ENCODE measurements around the gene SHROOM3. TPM values are rescaled to one million over a fixed set of nuclear protein-coding genes. Genes with fewer than 3 reads are reported as not detected.
A peak's percentile ranks its signal among the peaks of the same experiment; 100 is the strongest.

Gene SHROOM3
- total RNA-seq, 2 donors from 2014 or later: 18.1 to 21.8 TPM

- no peak overlapping the region for H3K4me3 Mint-ChIP-seq
- no peaks in the 10 kb centered on the region for H3K9me3 Mint-ChIP-seq
- Histone ChIP-seq H3K27me3 (ENCODE audit: control insufficient read depth, insufficient read depth, low read length, poor library complexity, severe bottlenecking) (no peaks in the 10 kb centered on the region), H3K9ac (ENCODE audit: extremely low read depth, low read length, poor library complexity, severe bottlenecking) (no peak overlapping the region), H3K27ac (ENCODE audit: low read depth, low read length) (peak overlapping the region; percentile 93), H3K9me3 (ENCODE audit: control insufficient read depth, low read length) (no peaks in the 10 kb centered on the region), H3K4me1 (ENCODE audit: control insufficient read depth, insufficient read depth, low read length) (peaks cover 5% of the 10 kb centered on the region), H3K36me3 (ENCODE audit: control insufficient read depth, insufficient read depth, low read length) (no peaks in the 10 kb centered on the region), H3K4me3 (ENCODE audit: low read length) (no peak overlapping the region)
- peaks cover 1% of the 10 kb centered on the region for H3K27me3 Mint-ChIP-seq (ENCODE audit: insufficient read depth)
- TF ChIP-seq CTCF (conservative IDR thresholded peaks at IDR 0.05): no peak
- H3K4me1 Mint-ChIP-seq: peaks cover 28% of the 10 kb centered on the region
- peak overlapping the region; percentile 11 for H3K27ac Mint-ChIP-seq
- H3K36me3 Mint-ChIP-seq (ENCODE audit: low read depth): no peaks in the 10 kb centered on the region
- DNase-seq: peak; percentile 72
- 24 to 52% methylated on average over 6 to 9 of the region's 9 CpGs for WGBS, 2 experiments (ENCODE audit: insufficient coverage in 1 of 2, insufficient read length in 1 of 2)
Measured at GRCh38 chr4:76624241-76624681, 189.2 kb downstream of the SHROOM3 start.

- Mint-ChIP-seq H3K9me3 (no peaks in the 10 kb centered on the region), H3K36me3 (ENCODE audit: low read depth) (no peaks in the 10 kb centered on the region), H3K27ac (no peak overlapping the region), H3K4me3 (no peak overlapping the region), H3K4me1 (peaks cover 28% of the 10 kb centered on the region), H3K27me3 (ENCODE audit: insufficient read depth) (peaks cover 8% of the 10 kb centered on the region)
- Histone ChIP-seq H3K27ac (ENCODE audit: low read depth, low read length) (peak overlapping the region; percentile 93), H3K4me1 (ENCODE audit: control insufficient read depth, insufficient read depth, low read length) (peaks cover 5% of the 10 kb centered on the region), H3K27me3 (ENCODE audit: control insufficient read depth, insufficient read depth, low read length, poor library complexity, severe bottlenecking) (no peaks in the 10 kb centered on the region), H3K4me3 (ENCODE audit: low read length) (no peak overlapping the region), H3K9me3 (ENCODE audit: control insufficient read depth, low read length) (no peaks in the 10 kb centered on the region), H3K36me3 (ENCODE audit: control insufficient read depth, insufficient read depth, low read length) (no peaks in the 10 kb centered on the region), H3K9ac (ENCODE audit: extremely low read depth, low read length, poor library complexity, severe bottlenecking) (no peak overlapping the region)
- no peak for TF ChIP-seq CTCF (conservative IDR thresholded peaks at IDR 0.05)
- 89 to 96% methylated on average over 2 to 3 of the region's 3 CpGs for WGBS, 2 experiments (ENCODE audit: insufficient coverage in 1 of 2, insufficient read length in 1 of 2)
- no peak for DNase-seq
Measured at GRCh38 chr4:76624931-76625715, 190.1 kb downstream of the SHROOM3 start.

GRCh38 chr4:76626686-76627465 is 191.8 kb downstream of the SHROOM3 start:
- Histone ChIP-seq H3K4me1 (ENCODE audit: control insufficient read depth, insufficient read depth, low read length) (peaks cover 2% of the 10 kb centered on the region), H3K27me3 (ENCODE audit: control insufficient read depth, insufficient read depth, low read length, poor library complexity, severe bottlenecking) (no peaks in the 10 kb centered on the region), H3K4me3 (ENCODE audit: low read length) (no peak overlapping the region), H3K27ac (ENCODE audit: low read depth, low read length) (no peak overlapping the region), H3K9me3 (ENCODE audit: control insufficient read depth, low read length) (no peaks in the 10 kb centered on the region), H3K36me3 (ENCODE audit: control insufficient read depth, insufficient read depth, low read length) (no peaks in the 10 kb centered on the region), H3K9ac (ENCODE audit: extremely low read depth, low read length, poor library complexity, severe bottlenecking) (no peak overlapping the region)
- DNase-seq: peak; percentile 57
- TF ChIP-seq CTCF (conservative IDR thresholded peaks at IDR 0.05): peak; percentile 77
- no peaks in the 10 kb centered on the region for H3K36me3 Mint-ChIP-seq (ENCODE audit: low read depth)
- H3K27me3 Mint-ChIP-seq (ENCODE audit: insufficient read depth): peaks cover 14% of the 10 kb centered on the region
- no peaks in the 10 kb centered on the region for H3K9me3 Mint-ChIP-seq
- 61 to 82% methylated on average over 4 to 5 of the region's 5 CpGs for WGBS, 2 experiments (ENCODE audit: insufficient coverage in 1 of 2, insufficient read length in 1 of 2)
- H3K4me3 Mint-ChIP-seq: no peak overlapping the region
- H3K4me1 Mint-ChIP-seq: peaks cover 23% of the 10 kb centered on the region
- no peak overlapping the region for H3K27ac Mint-ChIP-seq

Measured in endodermal cell (in vitro differentiated cells).